BLaER1 treated with 17β-estradiol and CSF1 and Interleukin-3, amounts not matched to agents 10 nM and 100 nM (cell line): ENCODE data around the gene OR12D1.

Source experiments
- H3K27ac ChIP-seq, 11 experiments: shearing (Covaris generic); formaldehyde crosslinking; 2 replicates each; pipeline ENCODE4 v1.8.1; 2022
- H3K27me3 ChIP-seq, 11 experiments: shearing (Covaris generic); formaldehyde crosslinking; 2 replicates each; pipeline ENCODE4 v1.8.1; 2022
- H3K36me3 ChIP-seq, 11 experiments: shearing (Covaris generic); formaldehyde crosslinking; 2 replicates each; pipeline ENCODE4 v1.8.1; 2022
- H3K4me1 ChIP-seq, 10 experiments: shearing (Covaris generic); formaldehyde crosslinking; 2 replicates each; pipeline ENCODE4 v1.8.1; 2022
- H3K4me2 ChIP-seq, 11 experiments: shearing (Covaris generic); formaldehyde crosslinking; 2 replicates each; pipeline ENCODE4 v1.8.1; 2022
- H3K4me3 ChIP-seq, 10 experiments: shearing (Covaris generic); formaldehyde crosslinking; 2 replicates each; pipeline ENCODE4 v1.8.1; 2022
- H3K9ac ChIP-seq, 11 experiments: shearing (Covaris generic); formaldehyde crosslinking; 2 replicates each; pipeline ENCODE4 v1.8.1; 2022
- H3K9me3 ChIP-seq, 11 experiments: shearing (Covaris generic); formaldehyde crosslinking; replicated peaks in 1 of 11; 2 replicates each; pipeline ENCODE4 v1.8.1; 2022
- H4K20me1 ChIP-seq, 11 experiments: shearing (Covaris generic); formaldehyde crosslinking; 2 replicates each; pipeline ENCODE4 v1.8.1; 2022
- Cebpa-rat ChIP-seq, 11 experiments: shearing (Covaris generic); IDR thresholded peaks; 2 replicates each; pipeline ENCODE4 v1.8.1; 2022

Gene OR12D1

GRCh38 chr6:29414588-29414987, at the start of gene OR12D1:
Gene OR12D1, plus strand, starts transcription at chr6:29414928.
- H3K27me3 ChIP-seq, result no peaks in the 10 kb centered on the region
- H3K4me3 ChIP-seq, result no peak within 1 kb of the TSS
- no peak within 1 kb of the TSS for H3K9ac ChIP-seq
- H3K4me1 ChIP-seq, result no peaks in the 10 kb centered on the region
- H4K20me1 ChIP-seq, result no peaks in the 10 kb centered on the region
- peaks cover 19 to 32% (median 26%) of the 10 kb centered on the region in 11 experiments for H3K9me3 ChIP-seq
- no peak within 1 kb of the TSS for H3K27ac ChIP-seq
- no peak within 1 kb of the TSS for H3K4me2 ChIP-seq
- H3K36me3 ChIP-seq, result no peaks in the 10 kb centered on the region
- TF ChIP-seq Cebpa-rat (IDR thresholded peaks at IDR 0.05), result no peak

- Histone ChIP-seq H3K4me3 (no peak within 1 kb of the TSS), H4K20me1 (no peaks in the 10 kb centered on the region)
These were observed 46.0 kb upstream of the OR12D1 start, which contains the start of gene OR5V1 for GRCh38 chr6:29368765-29369164. Gene OR5V1, minus strand, starts transcription at chr6:29368865. Its CDS starts 12,670 bp downstream, at chr6:29356195.

GRCh38 chr6:29375191-29375590, 39.5 kb upstream of the OR12D1 start, which contains the start of gene OR12D3:
Gene OR12D3, minus strand, starts transcription at chr6:29375291. Its CDS starts 4 bp downstream, at chr6:29375287.
- H3K4me3 ChIP-seq, result no peak within 1 kb of the TSS
- no peaks in the 10 kb centered on the region for H3K27me3 ChIP-seq
- no peaks in the 10 kb centered on the region for H3K9me3 ChIP-seq
- no peak within 1 kb of the TSS for H3K9ac ChIP-seq
- H3K36me3 ChIP-seq, result no peaks in the 10 kb centered on the region
- no peak for TF ChIP-seq Cebpa-rat (IDR thresholded peaks at IDR 0.05)
- H4K20me1 ChIP-seq, result no peaks in the 10 kb centered on the region
- H3K4me2 ChIP-seq, result no peak within 1 kb of the TSS
- H3K4me1 ChIP-seq, result no peaks in the 10 kb centered on the region
- H3K27ac ChIP-seq, result no peak within 1 kb of the TSS

More at GRCh38 chr6:29368765-29369164, 46.0 kb upstream of the OR12D1 start, which contains the start of gene OR5V1:
- Histone ChIP-seq H3K4me1 (no peaks in the 10 kb centered on the region), H3K4me2 (no peak within 1 kb of the TSS), H3K9me3 (no peaks in the 10 kb centered on the region), H3K27me3 (no peaks in the 10 kb centered on the region), H3K36me3 (no peaks in the 10 kb centered on the region), H3K27ac (no peak within 1 kb of the TSS), H3K9ac (no peak within 1 kb of the TSS)
- no peak for TF ChIP-seq Cebpa-rat (IDR thresholded peaks at IDR 0.05)

- H4K20me1 ChIP-seq, result no peaks in the 10 kb centered on the region
- no peak for TF ChIP-seq Cebpa-rat (IDR thresholded peaks at IDR 0.05)
- no peak overlapping the region for H3K4me2 ChIP-seq
- H3K36me3 ChIP-seq, result no peaks in the 10 kb centered on the region
- no peak overlapping the region for H3K4me3 ChIP-seq
- H3K27ac ChIP-seq, result no peak overlapping the region
- no peaks in the 10 kb centered on the region for H3K4me1 ChIP-seq
- H3K9ac ChIP-seq, result no peak overlapping the region
- H3K27me3 ChIP-seq, result no peaks in the 10 kb centered on the region
- H3K9me3 ChIP-seq, result no peaks in the 10 kb centered on the region
These were observed 38.7 kb upstream of the OR12D1 start for GRCh38 chr6:29376003-29376402.

GRCh38 chr6:29388533-29388932, 26.2 kb upstream of the OR12D1 start:
- Histone ChIP-seq H3K4me2 (no peak overlapping the region), H3K27ac (no peak overlapping the region), H3K4me3 (no peak overlapping the region), H4K20me1 (no peaks in the 10 kb centered on the region), H3K4me1 (no peaks in the 10 kb centered on the region), H3K9ac (no peak overlapping the region), H3K27me3 (no peaks in the 10 kb centered on the region), H3K9me3 (no peaks in the 10 kb centered on the region), H3K36me3 (no peaks in the 10 kb centered on the region)
- no peak for TF ChIP-seq Cebpa-rat (IDR thresholded peaks at IDR 0.05)

GRCh38 chr6:29395331-29395730, 19.4 kb upstream of the OR12D1 start, which contains the start of gene OR12D2:
Gene OR12D2, plus strand, starts transcription at chr6:29395631. Its CDS starts 1,069 bp downstream, at chr6:29396700.
- no peaks in the 10 kb centered on the region for H3K4me1 ChIP-seq
- no peak within 1 kb of the TSS for H3K4me2 ChIP-seq
- no peak within 1 kb of the TSS for H3K27ac ChIP-seq
- no peaks in the 10 kb centered on the region for H3K27me3 ChIP-seq
- H4K20me1 ChIP-seq, result no peaks in the 10 kb centered on the region
- H3K9ac ChIP-seq, result no peak within 1 kb of the TSS
- H3K9me3 ChIP-seq, result no peaks in the 10 kb centered on the region
- H3K36me3 ChIP-seq, result no peaks in the 10 kb centered on the region
- H3K4me3 ChIP-seq, result no peak within 1 kb of the TSS
- TF ChIP-seq Cebpa-rat (IDR thresholded peaks at IDR 0.05), result no peak

GRCh38 chr6:29399525-29399924, 15.2 kb upstream of the OR12D1 start:
- Histone ChIP-seq H3K36me3 (no peaks in the 10 kb centered on the region), H3K4me2 (no peak overlapping the region)

GRCh38 chr6:29403801-29404200, 10.9 kb upstream of the OR12D1 start:
- H3K9me3 ChIP-seq, result no peaks in the 10 kb centered on the region; a peak in 2 of 22 replicates
- no peaks in the 10 kb centered on the region for H4K20me1 ChIP-seq
- H3K4me1 ChIP-seq, result no peaks in the 10 kb centered on the region
- H3K27me3 ChIP-seq, result no peaks in the 10 kb centered on the region
- no peak for TF ChIP-seq Cebpa-rat (IDR thresholded peaks at IDR 0.05)
- no peak overlapping the region for H3K4me3 ChIP-seq
- no peak overlapping the region for H3K4me2 ChIP-seq
- H3K27ac ChIP-seq, result no peak overlapping the region
- no peaks in the 10 kb centered on the region for H3K36me3 ChIP-seq
- H3K9ac ChIP-seq, result no peak overlapping the region

More at GRCh38 chr6:29399525-29399924, 15.2 kb upstream of the OR12D1 start:
- H4K20me1 ChIP-seq, result no peaks in the 10 kb centered on the region
- H3K4me1 ChIP-seq, result no peaks in the 10 kb centered on the region
- no peaks in the 10 kb centered on the region for H3K9me3 ChIP-seq
- no peak overlapping the region for H3K27ac ChIP-seq
- no peak overlapping the region for H3K4me3 ChIP-seq
- H3K9ac ChIP-seq, result no peak overlapping the region
- no peak for TF ChIP-seq Cebpa-rat (IDR thresholded peaks at IDR 0.05)
- no peaks in the 10 kb centered on the region for H3K27me3 ChIP-seq

- H3K36me3 ChIP-seq, result no peaks in the 10 kb centered on the region
- no peaks in the 10 kb centered on the region for H3K27me3 ChIP-seq
- no peaks in the 10 kb centered on the region for H3K4me1 ChIP-seq
- H3K9ac ChIP-seq, result no peak overlapping the region
- H3K9me3 ChIP-seq, result no peaks in the 10 kb centered on the region
- H4K20me1 ChIP-seq, result no peaks in the 10 kb centered on the region
- H3K4me2 ChIP-seq, result no peak overlapping the region
- no peak overlapping the region for H3K27ac ChIP-seq
- no peak overlapping the region for H3K4me3 ChIP-seq
- TF ChIP-seq Cebpa-rat (IDR thresholded peaks at IDR 0.05), result no peak
These were observed 4.8 kb downstream of the OR12D1 start for GRCh38 chr6:29419516-29419915.

- no peak overlapping the region for H3K4me3 ChIP-seq
- no peaks in the 10 kb centered on the region for H3K9me3 ChIP-seq
- no peaks in the 10 kb centered on the region for H3K36me3 ChIP-seq
- no peaks in the 10 kb centered on the region for H3K27me3 ChIP-seq
- no peaks in the 10 kb centered on the region for H4K20me1 ChIP-seq
- H3K27ac ChIP-seq, result no peak overlapping the region
- no peak overlapping the region for H3K9ac ChIP-seq
- H3K4me1 ChIP-seq, result no peaks in the 10 kb centered on the region
- no peak overlapping the region for H3K4me2 ChIP-seq
- TF ChIP-seq Cebpa-rat (IDR thresholded peaks at IDR 0.05), result no peak
These were observed 9.4 kb downstream of the OR12D1 start for GRCh38 chr6:29424168-29424567.
